ENCODE results near the gene RRP1B. TPM values are rescaled to one million over a fixed set of nuclear protein-coding genes. Genes with fewer than 3 reads are reported as not detected.

Gene RRP1B
- total and polyA plus RNA-seq, 2 of the 13 experiments (the other 11 are each of a cell fraction or from before 2014, with no cell fraction given): 16.3 to 46.2 TPM

DNA sequence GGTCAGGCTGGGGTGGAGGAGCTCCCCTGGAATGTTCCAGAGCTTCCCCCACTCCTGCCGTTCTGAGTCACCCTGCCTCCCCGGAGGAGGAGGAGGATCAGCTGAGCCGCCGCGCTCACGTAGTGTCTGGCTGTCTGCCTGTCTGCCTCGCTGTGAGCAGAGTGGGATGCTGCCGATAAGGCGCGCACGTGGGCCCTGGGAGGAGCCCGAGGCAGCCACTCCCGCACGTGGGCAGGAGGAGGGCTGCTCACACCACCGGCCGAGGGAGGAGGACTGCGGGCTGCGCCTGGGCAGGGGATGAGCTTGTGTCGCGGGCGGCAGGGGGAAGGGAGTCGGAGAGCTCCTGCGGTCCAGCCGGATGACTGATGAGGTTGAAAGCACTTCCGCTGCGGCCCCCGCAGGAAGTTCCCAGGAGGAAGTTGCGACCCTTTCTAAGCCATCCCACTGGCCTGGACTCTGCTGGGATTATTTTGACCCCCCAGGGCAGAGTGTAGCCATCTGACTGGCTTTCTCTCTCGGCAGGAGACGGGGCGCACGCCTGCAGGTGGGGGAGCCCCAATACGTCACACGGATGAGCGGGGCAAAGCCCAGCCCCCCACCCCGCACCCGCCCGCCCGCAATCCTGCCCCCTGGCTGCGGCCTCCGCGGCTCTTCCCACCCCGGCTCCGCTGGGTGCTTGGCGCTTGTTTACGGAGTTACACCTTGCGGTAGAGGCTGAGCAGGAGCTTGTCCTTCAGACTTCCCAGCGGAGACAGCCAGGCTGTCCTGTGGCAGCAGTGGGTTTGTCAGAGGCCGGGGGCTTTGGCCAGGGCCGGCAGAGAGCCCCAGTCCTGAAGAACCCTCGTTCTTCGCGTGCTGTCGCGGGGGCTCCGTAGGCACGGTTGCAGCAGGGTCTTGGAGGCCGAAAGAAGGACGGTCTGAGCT is 69.4 kb downstream of the RRP1B start (continued):
- TF ChIP-seq GLI4 (CRISPR knock-in tag; IDR thresholded peaks at IDR 0.05; ENCODE audit: borderline replicate concordance) (no peak), ZNF788 (CRISPR knock-in tag; IDR thresholded peaks at IDR 0.05; ENCODE audit: borderline replicate concordance) (peak; percentile 88), ATM (IDR thresholded peaks at IDR 0.05; ENCODE audit: borderline replicate concordance) (no peak), ZNF430 (CRISPR knock-in tag; IDR thresholded peaks at IDR 0.05) (no peak; the same call in 1 of the 2 replicates), ZNF674 (CRISPR knock-in tag; IDR thresholded peaks at IDR 0.05; ENCODE audit: low read depth) (no peak), ZNF781 (CRISPR knock-in tag; IDR thresholded peaks at IDR 0.05; ENCODE audit: borderline replicate concordance, not compliant biosample characterization) (peak; percentile 90), ZNF12 (CRISPR knock-in tag; IDR thresholded peaks at IDR 0.05) (peak; percentile 32; the same call in 1 of the 2 replicates), FIP1L1 (IDR thresholded peaks at IDR 0.05; ENCODE audit: borderline replicate concordance, insufficient read depth, low read depth, low read length) (no peak), CENPX (CRISPR knock-in tag; IDR thresholded peaks at IDR 0.05) (no peak), FOXP1 (IDR thresholded peaks at IDR 0.05) (no peak), FOXP1 (CRISPR knock-in tag; IDR thresholded peaks at IDR 0.05) (peak; percentile 51; the same call in 1 of the 2 replicates), SPEN (CRISPR knock-in tag; IDR thresholded peaks at IDR 0.05; ENCODE audit: low read depth) (peak; percentile 76), NPAS2 (CRISPR knock-in tag; IDR thresholded peaks at IDR 0.05; ENCODE audit: borderline replicate concordance) (no peak), ZNF607 (CRISPR knock-in tag; IDR thresholded peaks at IDR 0.05; ENCODE audit: borderline replicate concordance) (peak; percentile 85), ZNF264 (CRISPR knock-in tag; IDR thresholded peaks at IDR 0.05) (peak; percentile 69)
- TF ChIP-seq, protein P1, sequence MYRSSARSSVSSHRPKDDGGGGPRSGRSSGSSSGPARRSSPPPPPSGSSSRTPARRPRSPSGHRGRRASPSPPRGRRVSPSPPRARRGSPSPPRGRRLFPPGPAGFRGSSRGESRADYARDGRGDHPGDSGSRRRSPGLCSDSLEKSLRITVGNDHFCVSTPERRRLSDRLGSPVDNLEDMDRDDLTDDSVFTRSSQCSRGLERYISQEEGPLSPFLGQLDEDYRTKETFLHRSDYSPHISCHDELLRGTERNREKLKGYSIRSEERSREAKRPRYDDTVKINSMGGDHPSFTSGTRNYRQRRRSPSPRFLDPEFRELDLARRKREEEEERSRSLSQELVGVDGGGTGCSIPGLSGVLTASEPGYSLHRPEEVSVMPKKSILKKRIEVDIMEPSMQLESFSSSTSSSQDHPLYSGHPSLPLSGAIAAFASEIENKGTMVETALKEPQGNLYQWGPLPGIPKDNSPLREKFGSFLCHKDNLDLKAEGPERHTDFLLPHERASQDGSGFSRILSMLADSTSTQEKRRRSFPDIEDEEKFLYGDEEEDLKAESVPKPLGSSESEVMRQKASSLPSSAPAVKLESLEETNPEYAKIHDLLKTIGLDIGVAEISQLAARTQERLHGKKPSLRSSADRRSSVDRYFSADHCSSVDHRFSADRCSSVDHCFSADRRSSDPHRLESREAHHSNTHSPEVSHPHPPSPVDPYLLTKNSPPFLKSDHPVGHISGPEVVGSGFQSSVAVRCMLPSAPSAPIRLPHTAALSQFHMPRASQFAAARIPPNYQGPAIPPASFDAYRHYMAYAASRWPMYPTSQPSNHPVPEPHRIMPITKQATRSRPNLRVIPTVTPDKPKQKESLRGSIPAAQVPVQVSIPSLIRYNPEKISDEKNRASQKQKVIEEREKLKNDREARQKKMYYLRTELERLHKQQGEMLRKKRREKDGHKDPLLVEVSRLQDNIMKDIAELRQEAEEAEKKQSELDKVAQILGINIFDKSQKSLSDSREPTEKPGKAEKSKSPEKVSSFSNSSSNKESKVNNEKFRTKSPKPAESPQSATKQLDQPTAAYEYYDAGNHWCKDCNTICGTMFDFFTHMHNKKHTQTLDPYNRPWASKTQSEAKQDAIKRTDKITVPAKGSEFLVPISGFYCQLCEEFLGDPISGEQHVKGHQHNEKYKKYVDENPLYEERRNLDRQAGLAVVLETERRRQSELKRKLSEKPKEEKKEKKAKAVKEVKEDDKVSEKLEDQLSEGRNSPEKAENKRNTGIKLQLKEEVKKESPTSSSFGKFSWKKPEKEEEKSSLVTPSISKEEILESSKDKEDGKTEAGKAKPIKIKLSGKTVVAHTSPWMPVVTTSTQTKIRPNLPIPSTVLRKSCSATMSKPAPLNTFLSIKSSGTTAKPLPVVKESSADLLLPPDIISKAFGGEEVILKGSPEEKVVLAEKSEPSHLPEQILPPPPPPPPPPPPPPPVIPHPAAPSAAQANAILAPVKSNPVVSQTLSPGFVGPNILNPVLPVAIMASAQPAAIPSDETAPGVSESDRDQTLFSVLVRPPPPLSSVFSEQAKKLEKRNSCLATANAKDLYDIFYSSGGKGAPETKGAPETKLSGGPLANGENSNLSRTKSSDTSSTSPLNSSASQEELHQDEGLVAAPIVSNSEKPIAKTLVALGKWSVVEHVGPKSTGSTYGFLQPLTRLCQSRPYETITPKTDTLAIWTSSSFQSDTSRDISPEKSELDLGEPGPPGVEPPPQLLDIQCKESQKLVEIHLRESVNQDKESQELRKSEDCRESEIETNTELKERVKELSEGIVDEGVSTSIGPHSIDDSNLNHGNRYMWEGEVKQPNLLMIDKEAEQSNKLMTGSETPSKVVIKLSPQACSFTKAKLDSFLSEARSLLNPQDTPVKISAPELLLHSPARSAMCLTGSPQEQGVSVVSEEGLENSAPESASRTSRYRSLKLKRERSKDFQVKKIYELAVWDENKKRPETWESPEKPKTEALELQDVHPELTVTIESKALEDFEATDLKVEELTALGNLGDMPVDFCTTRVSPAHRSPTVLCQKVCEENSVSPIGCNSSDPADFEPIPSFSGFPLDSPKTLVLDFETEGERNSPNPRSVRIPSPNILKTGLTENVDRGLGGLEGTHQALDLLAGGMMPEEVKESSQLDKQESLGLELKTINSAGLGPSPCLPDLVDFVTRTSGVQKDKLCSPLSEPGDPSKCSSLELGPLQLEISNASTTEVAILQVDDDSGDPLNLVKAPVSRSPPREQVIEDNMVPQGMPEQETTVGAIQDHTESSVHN (CRISPR knock-in tag; IDR thresholded peaks at IDR 0.05): 0 out of 2 replicates have a peak, but pooled peaks have one; percentile 7
- TF ChIP-seq, protein P2, sequence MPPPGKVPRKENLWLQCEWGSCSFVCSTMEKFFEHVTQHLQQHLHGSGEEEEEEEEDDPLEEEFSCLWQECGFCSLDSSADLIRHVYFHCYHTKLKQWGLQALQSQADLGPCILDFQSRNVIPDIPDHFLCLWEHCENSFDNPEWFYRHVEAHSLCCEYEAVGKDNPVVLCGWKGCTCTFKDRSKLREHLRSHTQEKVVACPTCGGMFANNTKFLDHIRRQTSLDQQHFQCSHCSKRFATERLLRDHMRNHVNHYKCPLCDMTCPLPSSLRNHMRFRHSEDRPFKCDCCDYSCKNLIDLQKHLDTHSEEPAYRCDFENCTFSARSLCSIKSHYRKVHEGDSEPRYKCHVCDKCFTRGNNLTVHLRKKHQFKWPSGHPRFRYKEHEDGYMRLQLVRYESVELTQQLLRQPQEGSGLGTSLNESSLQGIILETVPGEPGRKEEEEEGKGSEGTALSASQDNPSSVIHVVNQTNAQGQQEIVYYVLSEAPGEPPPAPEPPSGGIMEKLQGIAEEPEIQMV (CRISPR knock-in tag; IDR thresholded peaks at IDR 0.05; ENCODE audit: low read depth): peak; percentile 49; the same call in 1 of the 2 replicates
- TF ChIP-seq, protein P3, sequence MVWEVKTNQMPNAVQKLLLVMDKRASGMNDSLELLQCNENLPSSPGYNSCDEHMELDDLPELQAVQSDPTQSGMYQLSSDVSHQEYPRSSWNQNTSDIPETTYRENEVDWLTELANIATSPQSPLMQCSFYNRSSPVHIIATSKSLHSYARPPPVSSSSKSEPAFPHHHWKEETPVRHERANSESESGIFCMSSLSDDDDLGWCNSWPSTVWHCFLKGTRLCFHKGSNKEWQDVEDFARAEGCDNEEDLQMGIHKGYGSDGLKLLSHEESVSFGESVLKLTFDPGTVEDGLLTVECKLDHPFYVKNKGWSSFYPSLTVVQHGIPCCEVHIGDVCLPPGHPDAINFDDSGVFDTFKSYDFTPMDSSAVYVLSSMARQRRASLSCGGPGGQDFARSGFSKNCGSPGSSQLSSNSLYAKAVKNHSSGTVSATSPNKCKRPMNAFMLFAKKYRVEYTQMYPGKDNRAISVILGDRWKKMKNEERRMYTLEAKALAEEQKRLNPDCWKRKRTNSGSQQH (CRISPR knock-in tag; IDR thresholded peaks at IDR 0.05; ENCODE audit: low read depth): 0 out of 2 replicates have a peak, but pooled peaks have one; percentile 23
